ENCODE data around the gene MGAT3.

The MGAT3 gene

DNA sequence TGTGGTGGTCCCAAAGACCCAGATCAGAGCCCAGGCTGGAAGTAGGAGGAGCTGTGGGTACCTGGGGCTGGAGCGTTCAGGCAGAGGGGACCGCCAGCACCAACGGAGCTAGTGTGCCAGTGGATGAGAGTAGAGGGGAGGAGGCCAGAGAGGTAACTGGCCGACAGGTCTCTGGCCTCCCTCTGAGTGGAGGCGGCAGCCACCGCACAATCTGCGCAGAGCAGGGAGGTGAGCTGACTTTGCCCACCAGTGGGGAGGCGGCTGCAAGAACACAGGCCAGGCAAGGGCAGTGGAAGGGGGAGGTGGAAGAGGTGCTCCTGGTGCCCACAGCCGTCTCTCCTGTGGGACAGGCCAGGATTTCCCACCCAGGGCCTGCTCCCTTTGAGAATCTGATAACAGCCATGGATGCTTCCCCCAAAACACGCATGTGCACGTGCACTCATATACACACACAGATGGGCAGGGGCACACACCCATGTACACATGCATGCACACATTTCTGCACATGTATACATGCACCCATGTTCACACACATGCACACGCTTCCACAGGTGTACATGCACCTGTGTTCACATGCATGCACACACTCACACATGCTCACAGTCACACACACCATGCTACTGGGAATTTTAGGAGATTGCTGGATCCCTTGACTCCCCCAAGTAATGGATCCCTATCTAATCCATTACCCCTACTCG, 6.4 kb upstream of the MGAT3 start:
- no peak for DNase-seq (ENCODE audit: low read depth)

DNA sequence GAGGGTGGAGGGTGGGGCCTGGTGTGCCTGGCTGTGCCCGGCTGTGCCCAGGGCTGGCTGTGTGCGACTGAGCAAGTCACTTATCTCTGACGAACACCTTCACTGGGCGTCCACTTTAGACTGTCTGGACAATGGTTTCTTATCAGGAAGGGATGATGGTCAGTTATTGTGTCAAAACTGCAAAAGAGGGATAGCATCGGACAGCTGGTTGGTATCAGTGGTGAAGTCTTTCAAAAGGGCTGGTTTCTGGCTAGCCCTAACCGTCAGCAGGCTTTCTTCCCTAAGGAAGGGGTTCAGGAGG, 4.1 kb upstream of the MGAT3 start:
- no peak for DNase-seq (ENCODE audit: low read depth)

DNA sequence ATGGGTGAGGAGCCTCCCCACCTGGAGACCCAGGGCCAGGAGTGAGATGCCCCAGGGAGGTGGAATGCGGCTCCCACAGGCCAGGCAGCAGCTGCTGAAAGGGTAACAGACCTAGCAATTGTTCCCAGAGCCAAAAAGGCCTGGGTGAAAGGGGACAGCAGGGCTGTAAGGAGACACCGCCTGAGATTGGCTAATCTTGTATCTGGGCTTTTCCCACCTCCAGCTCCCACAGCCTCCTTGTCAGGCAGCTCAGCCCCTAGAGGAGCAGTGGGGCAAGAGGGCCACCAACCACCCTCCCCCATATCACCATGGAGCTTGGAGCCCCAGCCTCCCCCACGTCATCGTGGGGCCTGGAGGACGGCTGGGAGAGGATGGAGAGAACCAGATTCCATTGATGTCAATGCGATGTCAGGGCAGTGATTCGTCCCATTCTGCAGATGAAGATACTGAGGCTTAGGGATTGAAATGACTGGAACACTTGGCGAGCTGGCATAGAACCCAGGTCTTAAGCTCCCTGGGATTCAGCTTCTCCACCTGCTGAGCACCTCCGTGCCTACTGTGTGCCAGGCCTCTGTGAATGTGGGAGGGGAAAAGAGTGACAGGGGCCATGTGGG, 2.9 kb upstream of the MGAT3 start:
- no peak for DNase-seq (ENCODE audit: low read depth)

DNA sequence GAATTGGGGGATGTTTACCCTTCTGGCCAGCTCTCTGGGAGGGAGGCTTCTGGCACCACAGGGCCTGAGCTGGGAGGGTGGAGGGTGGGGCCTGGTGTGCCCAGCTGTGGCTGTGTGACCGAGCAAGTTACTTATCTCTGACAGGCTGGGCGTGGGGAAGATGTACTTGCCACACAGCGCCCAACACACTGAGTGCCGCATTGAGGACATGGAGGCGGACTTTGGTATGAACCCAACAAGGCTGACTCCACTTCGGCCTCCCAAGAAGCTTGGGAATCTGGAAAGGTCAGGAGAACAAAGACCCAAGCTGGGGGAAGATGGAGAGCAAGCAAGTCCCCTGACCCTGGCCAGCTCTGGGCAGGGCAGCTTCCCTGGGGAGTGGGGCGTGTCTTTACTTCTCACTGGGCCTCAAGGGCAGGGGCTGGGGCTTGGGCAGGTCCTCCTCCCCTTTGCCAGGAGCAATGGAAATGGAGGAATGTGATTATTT, 2.4 kb upstream of the MGAT3 start:
- no peak for DNase-seq (ENCODE audit: low read depth)

DNA sequence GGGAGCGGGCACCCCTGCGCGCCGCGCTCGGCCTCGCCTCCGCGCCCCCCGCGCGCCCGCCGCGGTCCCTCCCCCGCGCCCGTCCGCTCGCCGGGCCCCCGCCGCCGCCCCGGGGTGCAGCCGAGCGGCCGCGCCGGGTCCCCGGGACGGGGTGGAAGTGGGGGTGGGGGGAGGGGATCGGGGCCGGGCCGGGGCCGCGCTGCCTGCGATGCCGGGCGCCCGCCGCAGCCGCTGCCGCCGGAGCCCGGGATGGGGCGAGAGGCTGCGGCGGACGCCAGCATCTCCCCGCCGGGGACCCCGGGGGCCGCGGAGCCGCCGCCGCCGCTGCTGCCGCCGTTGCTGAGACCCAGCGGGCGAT, 365 bp downstream of the MGAT3 start:
- DNase-seq (ENCODE audit: low read depth), result no peak

DNA sequence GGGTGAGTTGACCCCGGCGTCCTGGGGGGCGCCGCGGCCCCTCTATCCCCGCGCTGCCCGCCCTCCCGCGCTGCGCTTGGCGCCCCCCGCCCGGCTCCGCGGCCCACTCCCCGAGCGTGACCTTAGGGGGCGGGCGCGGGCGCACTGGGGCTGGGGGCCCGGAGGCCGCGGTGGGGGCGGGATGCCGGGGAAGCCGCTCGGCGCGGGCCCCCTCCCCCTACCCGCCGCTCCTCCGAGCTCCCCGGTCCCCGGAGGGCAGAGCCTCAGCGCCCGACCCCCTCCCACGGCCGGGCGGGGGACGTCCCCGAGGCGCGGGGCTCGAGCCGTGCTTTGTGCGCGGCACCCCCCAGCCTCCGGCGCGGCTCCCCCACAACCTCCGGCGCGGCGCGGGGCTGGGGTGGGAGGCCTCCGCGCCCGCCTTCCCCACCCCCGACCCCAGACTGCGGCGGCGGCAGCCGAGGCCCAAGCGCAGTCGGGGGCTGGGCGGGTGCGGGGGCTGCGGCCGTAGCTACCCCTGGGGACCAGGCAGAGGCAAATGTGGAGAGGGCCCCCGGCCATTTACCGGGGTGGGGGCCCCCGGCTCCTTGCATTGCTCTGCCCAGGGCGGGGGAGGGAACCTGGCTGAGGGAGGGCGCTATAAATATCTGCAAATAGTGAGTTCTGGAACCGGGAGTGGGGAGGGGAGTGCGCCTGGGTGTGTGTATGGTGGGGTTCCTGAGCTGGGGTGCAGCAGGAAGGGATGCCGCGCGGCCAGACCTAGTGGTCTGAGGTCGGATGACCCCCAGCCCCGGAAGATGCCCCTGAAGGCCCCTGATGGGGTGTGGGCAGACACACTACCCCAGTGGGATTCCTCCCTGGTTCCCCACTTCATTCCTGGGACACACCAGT, 988 bp downstream of the MGAT3 start:
- DNase-seq (ENCODE audit: low read depth), result no peak

DNA sequence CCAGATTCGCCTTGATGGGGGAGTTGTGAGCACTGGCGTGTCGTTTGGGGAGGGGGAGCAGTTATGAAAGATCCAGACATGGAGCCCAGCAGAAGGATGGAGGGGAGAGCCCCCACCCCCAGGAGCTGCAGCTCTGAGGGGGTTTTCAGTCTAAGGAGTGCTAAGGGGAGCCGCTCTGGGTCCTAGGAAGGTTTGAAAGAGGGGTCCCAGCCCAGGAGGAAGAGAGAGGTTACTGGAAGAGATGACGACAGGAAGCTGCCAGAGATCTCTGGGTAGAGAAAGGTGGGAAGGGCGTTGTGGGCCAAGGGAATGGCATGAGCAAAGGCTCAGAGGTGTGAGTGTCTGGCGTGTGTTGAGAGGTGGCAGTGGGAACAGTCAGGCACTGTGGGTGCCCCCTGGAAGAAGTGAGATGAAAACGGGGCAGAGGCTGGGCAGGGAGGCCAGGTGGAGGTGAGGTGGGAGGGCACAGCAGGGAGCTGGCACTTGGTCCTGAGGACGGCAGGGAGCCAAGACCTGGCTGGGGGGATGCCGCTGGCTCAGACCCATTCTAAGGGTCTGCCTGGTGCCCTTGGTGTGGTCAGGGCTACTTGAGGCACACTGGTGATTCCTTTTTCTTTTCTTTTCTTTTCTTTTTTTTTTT, 1.8 kb downstream of the MGAT3 start:
- no peak for DNase-seq (ENCODE audit: low read depth)

DNA sequence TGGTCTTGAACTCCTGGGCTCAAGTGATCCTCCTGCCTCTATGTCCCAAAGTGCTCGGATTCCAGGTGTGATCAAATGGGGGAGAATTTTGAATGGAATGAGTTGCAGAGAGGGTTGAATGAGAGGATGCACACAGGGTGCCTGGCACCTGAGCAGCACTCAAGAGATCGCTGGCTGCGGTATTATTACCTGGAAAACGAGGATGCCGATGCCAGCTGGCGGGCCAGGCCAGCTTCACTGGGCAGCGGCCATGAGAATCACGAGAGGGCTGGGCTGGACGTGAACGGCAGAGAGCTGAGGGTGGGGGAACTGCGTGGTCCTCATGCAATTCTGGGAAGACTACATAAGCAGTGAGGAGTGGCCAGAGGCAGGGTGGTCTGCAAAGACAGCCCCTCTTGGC, 2.9 kb downstream of the MGAT3 start:
- DNase-seq (ENCODE audit: low read depth), result no peak

DNA sequence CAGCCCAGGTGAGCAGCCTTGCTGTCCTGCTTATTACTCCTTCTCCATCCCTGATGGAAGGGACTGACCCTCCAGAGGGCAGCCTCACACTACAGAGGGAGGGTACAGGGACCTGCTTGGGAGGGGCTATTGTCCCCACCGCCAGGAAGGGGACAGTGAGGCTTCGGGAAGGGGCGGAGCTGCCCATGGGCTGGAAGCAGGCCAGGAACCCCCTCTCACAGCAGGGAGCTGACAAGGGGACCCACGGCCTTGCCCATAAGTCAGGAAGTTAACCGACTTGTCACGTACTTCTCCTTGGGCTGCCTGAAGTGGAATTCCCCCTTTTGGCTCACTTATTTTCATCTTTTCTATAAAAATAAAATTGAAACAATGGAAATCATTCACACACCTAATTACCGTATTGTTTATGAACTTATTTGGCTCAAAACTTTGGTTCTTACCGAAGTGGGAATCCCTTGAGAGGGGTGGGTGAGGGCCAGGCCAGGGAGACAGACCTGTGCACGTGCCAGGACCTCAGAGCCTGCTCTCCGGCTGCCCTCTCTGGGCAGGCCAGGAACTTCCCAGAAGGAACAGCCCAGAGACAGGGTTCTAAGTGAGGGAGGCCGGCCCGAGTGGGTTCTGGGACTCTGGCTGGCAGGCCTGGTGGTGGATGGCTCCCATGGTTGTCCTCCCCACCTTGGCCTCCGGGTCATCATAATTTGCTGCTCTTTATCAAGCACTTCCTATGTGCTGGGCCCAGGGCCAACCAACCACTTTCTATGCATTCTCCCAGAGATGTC, 5.8 kb downstream of the MGAT3 start:
- no peak for DNase-seq (ENCODE audit: low read depth)

DNA sequence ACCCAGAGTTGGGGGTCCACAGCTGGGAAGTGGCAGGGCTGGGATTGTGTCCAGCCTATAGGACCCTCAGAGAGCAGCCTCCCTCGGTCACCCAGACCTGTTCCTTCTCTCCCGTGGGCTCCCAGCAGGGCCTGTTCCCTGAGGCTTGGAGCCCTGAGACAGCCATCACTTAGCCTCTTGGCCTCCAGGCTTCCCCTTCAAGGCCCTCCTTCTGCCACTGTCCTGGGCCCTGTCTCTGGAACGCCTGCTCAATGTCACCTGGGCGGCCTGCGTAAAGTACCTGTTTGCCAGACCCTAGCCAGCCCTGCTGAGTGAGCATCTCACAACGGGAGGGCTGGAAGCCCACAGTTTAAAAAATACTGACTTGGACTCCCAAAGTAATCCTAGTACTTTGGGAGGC, 6.5 kb downstream of the MGAT3 start:
- DNase-seq (ENCODE audit: low read depth), result no peak

DNA sequence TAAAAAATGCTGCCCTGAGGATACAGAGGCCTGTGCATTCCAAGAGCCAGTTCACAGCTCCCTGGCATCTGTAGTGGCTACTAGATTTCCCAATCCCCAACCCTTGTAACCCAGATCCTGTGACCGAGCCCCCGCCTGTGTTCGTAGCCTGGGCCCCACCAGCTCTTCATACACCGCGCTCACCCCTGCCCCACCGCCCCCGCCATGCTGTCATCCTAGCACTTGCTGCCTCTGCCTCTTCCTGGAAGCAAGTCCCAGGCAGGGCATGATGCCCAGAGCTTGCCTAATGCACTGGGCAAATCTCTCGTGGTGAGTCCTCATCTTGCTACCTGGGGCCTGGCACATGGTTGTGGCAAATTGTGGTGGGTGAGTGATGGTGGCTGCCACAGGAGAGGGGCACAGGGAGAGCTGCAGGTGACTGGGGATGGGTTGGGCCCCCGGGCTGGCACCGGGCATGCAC, 7.1 kb downstream of the MGAT3 start:
- peak; percentile 35 for DNase-seq (ENCODE audit: low read depth)

DNA sequence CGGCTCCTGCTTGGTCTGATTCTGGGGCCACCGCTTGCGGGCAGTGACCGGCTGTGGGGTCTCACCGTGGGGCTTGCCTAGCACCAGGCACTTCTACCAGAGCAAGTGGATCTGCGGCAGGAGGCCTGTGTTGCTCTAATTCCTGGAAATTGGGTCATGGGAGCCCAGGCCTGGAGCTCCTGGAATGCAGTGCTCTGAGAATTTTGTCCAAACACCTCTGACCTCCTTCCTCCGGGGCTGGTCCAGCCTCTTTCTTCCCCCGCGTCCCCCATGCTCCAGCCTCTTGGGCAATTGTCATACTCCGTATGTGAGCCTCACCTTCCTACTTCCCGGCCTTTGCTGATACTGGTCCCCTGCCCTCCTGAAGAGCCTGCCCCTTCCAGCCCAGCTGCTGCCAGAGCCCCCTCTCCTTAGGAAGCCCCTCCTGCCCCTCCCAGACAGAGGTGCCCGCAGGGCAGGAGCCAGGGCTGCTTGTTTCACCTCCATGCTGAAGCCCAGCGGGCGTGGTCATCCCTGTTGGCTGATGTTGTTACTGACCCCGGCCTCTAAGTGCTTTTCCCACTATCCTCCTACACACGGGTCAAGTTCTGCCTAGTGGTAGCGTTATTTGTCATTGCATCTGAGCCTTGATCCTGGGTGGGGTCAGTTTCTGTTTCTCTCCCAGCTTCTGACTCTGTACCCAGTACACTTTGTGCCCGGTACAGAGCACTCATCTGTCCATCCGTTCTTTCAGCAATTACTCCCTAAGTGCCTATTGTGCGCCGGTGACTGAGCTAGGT, 9.6 kb downstream of the MGAT3 start:
- DNase-seq (ENCODE audit: low read depth), result no peak

DNA sequence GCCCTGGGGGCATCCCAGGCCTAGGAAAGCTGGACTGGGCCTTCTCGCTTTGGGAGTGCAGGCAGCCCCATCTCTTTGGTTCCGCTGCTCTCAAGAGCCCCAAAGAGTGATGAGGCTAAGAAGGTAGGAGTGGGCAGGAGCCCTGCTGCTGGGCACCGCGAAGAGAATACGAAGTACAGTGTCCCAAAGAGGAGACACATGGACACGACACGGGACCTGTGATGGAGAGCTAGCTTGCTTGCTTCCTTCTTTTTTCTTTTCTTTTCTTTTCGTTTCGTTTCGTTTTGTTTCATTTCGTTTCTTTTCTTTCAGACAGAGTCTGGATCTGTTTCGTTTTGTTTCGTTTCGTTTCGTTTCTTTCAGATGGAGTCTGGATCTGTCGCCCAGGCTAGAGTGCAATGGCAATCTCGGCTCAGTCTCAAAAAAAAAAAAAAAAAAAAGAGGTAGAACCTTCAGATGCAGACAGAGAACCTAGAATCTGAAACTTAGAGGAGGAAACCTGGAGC, 10.6 kb downstream of the MGAT3 start:
- DNase-seq (ENCODE audit: low read depth), result no peak

DNA sequence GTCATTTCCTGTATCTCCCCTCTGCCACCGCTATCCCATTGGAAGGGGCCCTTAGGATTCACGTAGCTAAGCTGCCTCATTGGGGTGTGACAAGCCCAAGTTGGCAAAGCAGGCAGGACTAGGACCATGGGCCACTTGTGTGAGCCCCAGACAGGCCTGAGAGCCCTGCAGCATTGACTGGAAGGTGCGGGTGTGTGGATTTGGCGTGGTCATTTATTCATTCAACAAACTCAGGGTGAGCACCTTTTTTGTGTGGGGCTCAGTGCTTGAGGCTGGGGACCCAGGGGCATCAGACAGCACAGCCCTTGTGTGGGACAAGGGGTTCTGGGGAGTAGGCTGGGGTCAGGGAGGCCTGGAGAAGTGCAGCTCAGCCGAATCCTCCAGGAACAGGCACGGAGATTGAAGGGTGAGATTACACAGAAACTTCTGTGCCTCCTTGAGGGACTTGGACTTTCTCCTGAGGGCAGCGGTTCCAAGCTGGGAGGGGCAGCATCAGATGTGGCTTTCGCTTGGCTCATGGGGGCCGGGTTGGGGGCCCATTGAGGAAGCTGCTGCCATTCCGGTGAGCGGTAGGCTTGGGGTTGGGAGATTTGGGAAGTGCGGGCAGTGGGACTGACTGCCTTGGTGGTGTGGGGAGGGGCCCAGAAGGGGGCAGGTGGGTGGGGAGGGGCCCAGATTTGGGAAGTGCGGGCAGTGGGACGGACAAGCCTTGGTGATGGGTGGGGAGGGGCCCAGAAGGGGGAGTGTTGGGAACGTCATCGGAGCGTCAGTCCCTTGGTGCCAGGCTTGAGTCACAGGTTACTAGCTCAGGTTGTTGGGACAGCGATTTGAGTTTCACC, 11.9 kb downstream of the MGAT3 start:
- DNase-seq (ENCODE audit: low read depth), result no peak

DNA sequence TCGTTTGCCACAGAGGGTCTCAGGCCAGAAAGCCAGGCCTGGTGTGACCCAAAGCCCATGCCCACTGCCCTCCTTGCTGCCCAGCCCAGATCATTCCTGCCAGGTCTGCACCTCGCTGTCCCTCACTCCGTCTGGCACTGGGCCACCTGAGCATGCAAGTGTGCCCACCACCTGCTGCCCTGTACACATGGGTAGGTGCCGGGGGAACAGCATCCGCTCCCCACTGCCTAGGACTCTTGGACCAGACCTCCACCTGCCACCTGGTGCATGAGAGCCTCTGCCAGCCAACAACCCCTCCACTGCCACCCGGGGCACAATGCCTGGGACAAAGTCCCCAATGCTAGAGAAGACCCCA, 12.5 kb downstream of the MGAT3 start:
- no peak for DNase-seq (ENCODE audit: low read depth)

DNA sequence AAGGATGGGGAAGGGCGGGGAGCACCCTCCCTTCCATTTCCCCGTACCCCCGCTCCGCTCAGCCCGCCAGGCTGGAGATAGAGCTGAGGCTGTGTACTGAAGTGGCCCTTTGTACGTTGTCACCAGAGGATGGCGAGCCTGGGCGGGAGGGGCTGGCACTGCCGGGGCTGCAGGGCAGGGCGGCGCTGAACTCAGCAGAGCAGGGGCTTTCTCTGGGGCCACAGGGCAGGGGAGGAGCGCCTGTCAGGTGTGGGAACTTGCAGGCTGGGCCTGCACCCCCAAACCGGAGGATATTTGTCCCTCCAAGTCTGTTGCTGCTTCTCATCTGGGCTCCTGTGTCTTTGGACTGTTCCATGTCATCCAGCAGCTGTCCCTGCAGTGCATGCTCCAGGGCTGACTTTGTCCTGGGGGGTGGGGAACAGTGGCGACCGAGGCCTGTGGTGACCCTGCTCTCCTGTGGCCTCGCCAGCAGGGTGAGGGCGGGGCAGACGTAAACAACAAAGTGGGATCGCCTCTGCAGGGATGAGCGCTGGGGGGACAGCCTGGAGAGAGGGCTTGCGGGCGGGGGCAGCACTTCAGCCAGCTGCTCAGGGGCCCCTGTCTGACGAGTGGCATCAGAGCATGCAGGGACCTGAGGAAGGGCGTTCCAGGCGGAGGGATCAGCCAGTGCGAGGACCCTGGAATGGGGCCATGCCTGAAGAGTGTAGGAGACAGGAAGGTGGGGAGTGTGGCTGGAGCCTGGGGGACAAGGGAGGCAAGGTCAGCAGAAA, 13.1 kb downstream of the MGAT3 start:
- no peak for DNase-seq (ENCODE audit: low read depth)

DNA sequence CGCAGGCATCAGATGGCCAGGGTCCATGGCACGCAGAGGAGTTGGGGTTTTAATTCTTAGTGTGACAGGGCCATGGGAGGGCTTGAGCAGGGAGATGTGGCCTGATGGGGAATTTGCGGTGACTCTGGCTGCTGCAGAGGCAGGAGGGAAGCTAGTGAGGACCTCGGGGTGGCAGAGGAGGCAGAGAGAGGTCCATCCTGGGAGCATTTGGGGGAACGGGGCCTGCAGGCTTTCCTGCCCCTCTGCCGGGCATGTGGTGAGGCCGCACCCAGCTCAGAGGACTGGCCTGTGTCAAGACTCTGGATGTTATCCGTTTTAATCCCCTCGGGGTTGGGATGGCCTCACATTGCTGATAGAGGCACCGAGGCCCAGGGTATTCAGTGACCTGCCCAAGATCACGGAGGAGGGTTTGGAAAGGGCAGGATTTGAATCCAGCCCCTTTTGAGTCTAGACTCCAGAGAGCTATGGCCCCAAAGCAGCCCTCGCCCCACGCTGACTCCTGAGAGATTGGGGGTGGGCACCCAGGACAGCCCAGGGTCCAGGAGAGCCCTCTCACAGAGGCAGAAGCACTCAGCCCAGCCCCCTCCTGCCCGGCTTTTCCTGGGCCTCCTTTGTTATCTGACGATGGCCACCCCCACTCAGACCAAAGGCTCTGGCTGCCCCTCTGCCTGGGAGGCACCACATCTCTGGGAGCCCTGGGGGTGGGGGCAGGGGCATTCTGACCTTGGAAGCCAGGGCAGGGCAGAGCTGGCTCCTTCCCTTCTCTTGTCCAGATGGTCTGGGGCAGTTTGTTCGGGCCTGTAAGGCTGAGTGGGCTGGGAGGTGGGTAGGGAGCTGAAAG, 13.9 kb downstream of the MGAT3 start:
- no peak for DNase-seq (ENCODE audit: low read depth)

DNA sequence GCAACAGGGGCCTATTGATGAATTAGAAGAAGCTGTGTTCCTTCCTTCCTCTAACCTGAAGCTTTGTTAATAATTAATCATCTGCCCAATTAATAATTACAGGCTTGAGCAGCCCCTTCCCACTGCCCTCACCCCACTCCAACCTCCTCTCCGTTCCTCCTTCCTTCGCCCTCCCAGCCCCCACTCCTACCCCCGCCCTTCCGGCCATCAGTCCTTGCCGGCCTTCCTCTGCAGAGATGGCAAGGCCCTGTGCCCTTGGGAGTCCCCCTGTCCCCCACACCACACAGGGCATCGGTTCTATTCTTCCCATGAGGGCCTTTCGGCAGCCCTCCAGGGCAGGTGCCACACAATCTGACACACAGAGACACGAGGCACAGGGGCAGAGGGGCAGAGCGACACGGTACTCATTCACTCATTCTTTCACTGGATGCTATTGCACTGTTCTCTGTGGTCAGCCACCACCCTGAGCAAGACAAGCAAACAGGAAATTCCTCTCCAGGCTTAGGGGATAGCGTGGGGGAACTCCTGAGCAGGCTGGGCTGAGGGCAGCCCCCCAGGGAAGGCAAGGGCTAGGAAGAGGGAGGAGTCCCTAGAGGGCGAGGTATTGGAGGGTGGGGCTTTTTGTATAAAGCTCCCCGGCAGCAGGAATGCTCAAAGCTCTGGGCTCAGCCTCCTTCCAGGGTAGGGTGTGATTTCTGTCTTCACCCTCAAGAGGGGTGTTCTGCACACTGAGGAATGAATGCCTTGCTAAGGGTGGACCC, 14.7 kb downstream of the MGAT3 start:
- peak; percentile 86 for DNase-seq (ENCODE audit: low read depth)
